Measurements from ENCODE around the gene RXRA. TPM values are rescaled to one million over a fixed set of nuclear protein-coding genes. Genes with fewer than 3 reads are reported as not detected.
A peak's percentile ranks its signal among the peaks of the same experiment; 100 is the strongest.

The RXRA gene
- total and polyA plus RNA-seq, 2 of the 4 experiments (the other 2 are of a cell fraction) = 7.5 to 17.9 TPM

- TF ChIP-seq CTCF (conservative IDR thresholded peaks at IDR 0.05; ENCODE audit: low read depth, low read length) (no peak), NFE2L2 (IDR thresholded peaks at IDR 0.05; ENCODE audit: low read depth, low read length) (no peak), MXI1 (IDR thresholded peaks at IDR 0.05; ENCODE audit: borderline replicate concordance, low read depth, low read length) (no peak)
These were observed 110.1 kb downstream of the RXRA start (continued) for GRCh38 chr9:134436379-134436762.

DNA sequence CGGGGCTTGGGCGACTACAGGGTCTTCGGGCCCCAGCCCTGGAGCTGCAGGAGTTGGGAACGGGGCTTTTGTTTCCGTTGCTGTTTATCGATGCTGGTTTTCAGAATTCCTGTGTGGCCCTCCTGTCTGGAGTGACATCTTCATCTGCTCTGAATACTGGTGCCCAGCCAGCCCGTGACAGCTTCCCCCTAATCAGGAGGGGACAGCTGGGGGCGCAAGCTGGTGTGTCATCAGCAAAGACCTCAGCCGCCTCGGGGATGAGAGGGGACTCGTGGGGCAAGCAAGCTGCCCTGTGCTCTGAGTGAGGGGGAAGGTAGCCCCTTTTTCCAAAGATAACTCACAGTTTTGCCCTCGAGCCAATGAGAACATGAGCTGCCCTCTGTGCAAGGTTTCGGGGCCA lies 110.7 kb downstream of the RXRA start:
- no TSS peak for BruUV-seq (replicated peaks)
- intact Hi-C loops (cut with micrococcal nuclease) (no loop called here), dilution Hi-C loops (cut with HindIII; ENCODE audit: low sequenced_read_pairs, unreplicated experiment) (no loop called here), in situ Hi-C loops (cut with MboI; ENCODE audit: low sequenced_read_pairs) (no loop called here)
- Histone ChIP-seq H4K20me1 (ENCODE audit: insufficient read depth, low read length) (peaks cover 29% of the 10 kb centered on the region), H4K5ac (ENCODE audit: low read depth, low read length) (no peak overlapping the region), H3K36me3 (ENCODE audit: control insufficient read depth, insufficient read depth, low read length) (peaks cover 18% of the 10 kb centered on the region; the same call in 1 of the 2 replicates), H3K9ac (ENCODE audit: low read depth, low read length) (no peak overlapping the region), H4K8ac (ENCODE audit: low read depth in 2 of 2, low read length in 2 of 2) (no peak overlapping the region), H2AK9ac (replicated peaks; ENCODE audit: low read depth, low read length, poor library complexity) (peak overlapping the region; percentile 42), H3K9me1 (ENCODE audit: insufficient read depth, low read length) (peaks cover 4% of the 10 kb centered on the region), H3K9me3 (ENCODE audit: control insufficient read depth, insufficient read depth, low read length) (no peaks in the 10 kb centered on the region), H3K23ac (ENCODE audit: low read depth, low read length) (no peak overlapping the region), H3K4me1 (ENCODE audit: control insufficient read depth, insufficient read depth, low read length) (peaks cover 24% of the 10 kb centered on the region), H2BK15ac (ENCODE audit: low read depth, low read length) (no peak overlapping the region), H3K79me1 (ENCODE audit: low read depth in 1 of 2, low read length in 2 of 2) (peaks cover 3 to 7% of the 10 kb centered on the region in 2 experiments; a peak in 2 of 4 replicates), H3K4me3 (ENCODE audit: insufficient read depth, low read depth, low read length) (no peak overlapping the region), H3K18ac (ENCODE audit: low read depth, low read length) (no peak overlapping the region), H4K91ac (ENCODE audit: insufficient read depth, low read depth, low read length) (no peak overlapping the region), H2BK5ac (ENCODE audit: low read depth, low read length, poor library complexity, severe bottlenecking) (no peak overlapping the region), H2BK120ac (ENCODE audit: low read depth, low read length) (no peak overlapping the region), H3K4me2 (ENCODE audit: low read depth, low read length) (no peak overlapping the region), H3K27me3 (ENCODE audit: control insufficient read depth, insufficient read depth, low read length) (no peaks in the 10 kb centered on the region), H3K14ac (replicated peaks; ENCODE audit: low read depth, low read length) (no peak overlapping the region), H2AK5ac (ENCODE audit: low read depth, low read length) (no peak overlapping the region), H3K4ac (ENCODE audit: low read depth, low read length) (no peak overlapping the region), H3K27ac (ENCODE audit: insufficient read depth, low read length) (no peak overlapping the region), H2BK20ac (ENCODE audit: low read depth, low read length) (no peak overlapping the region), H3K56ac (ENCODE audit: extremely low read depth, insufficient read depth, low read length) (no peak overlapping the region), H2AFZ (replicated peaks; ENCODE audit: low read length, poor library complexity) (no peak overlapping the region)
- ChIA-PET POLR2A (ENCODE audit: unreplicated experiment) (no interaction called here), CTCF (no interaction called here)
- whole genome bisulfite sequencing, 2 experiments (ENCODE audit: extremely low coverage in 2 of 2, insufficient read length in 1 of 2) = 66% methylated on average over 6 of the region's 13 CpGs; no CpG with 5 or more reads in 1 of the 2 experiments
- TF ChIP-seq, protein P1, sequence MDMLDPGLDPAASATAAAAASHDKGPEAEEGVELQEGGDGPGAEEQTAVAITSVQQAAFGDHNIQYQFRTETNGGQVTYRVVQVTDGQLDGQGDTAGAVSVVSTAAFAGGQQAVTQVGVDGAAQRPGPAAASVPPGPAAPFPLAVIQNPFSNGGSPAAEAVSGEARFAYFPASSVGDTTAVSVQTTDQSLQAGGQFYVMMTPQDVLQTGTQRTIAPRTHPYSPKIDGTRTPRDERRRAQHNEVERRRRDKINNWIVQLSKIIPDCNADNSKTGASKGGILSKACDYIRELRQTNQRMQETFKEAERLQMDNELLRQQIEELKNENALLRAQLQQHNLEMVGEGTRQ (IDR thresholded peaks at IDR 0.05; ENCODE audit: low read depth, low read length) = no peak
- TF ChIP-seq RCOR1 (IDR thresholded peaks at IDR 0.05; ENCODE audit: insufficient replicate concordance, low read length) (no peak), MAZ (IDR thresholded peaks at IDR 0.05; ENCODE audit: borderline replicate concordance, low read depth, low read length) (no peak), CHD1 (IDR thresholded peaks at IDR 0.05; ENCODE audit: low read depth, low read length) (no peak)
- ATAC-seq (ENCODE audit: low read depth) (no peak), DNase-seq (no peak)
